Measurements from ENCODE around the gene TIE1. TPM values are rescaled to one million over a fixed set of nuclear protein-coding genes. Genes with fewer than 3 reads are reported as not detected.

TIE1 gene
- total and polyA plus RNA-seq, 11 donors, result 19.2 to 65.1 (median 28.4) TPM

- WGBS, 4 donors, result 0 to 1% (median 1%) methylated on average over 17 to 33 of the region's 33 CpGs
- intact Hi-C loops (cut with DNase I), result loop anchor here in 5 of 10 donors (1.0 to 5.0 kb wide), 4 partner anchors 9 to 121 kb away; partner anchors contain the start of gene ELOVL1 (in 1 of the 5)
- Histone ChIP-seq H3K27me3 (no peaks in the 10 kb centered on the region), H3K36me3 (peaks cover 0 to 29% (median 24%) of the 10 kb centered on the region in 9 donors), H3K27ac (peak overlapping the region; percentile 85 to 98 (median 94)), H3K4me1 (peaks cover 0 to 21% (median 11%) of the 10 kb centered on the region in 12 donors), H3K9me3 (no peaks in the 10 kb centered on the region), H3K4me3 (peak overlapping the region; percentile 38 to 92 (median 70))
- DNase-seq (no peak), ATAC-seq (peak in 3 of 4 donors; percentile 43 to 58 (median 51))
- TF ChIP-seq POLR2A (IDR thresholded peaks at IDR 0.05) (peak in 1 of 2 donors; percentile 59), CTCF (IDR thresholded peaks at IDR 0.05) (peak in 8 of 12 donors; percentile 17 to 50 (median 36))
Observed at GRCh38 chr1:43358121-43358745, 57.5 kb downstream of the TIE1 start.

- H3K27me3 ChIP-seq, result no peaks in the 10 kb centered on the region
- ATAC-seq (peak; percentile 98 to 100 (median 99)), DNase-seq (peak; percentile 98 to 99 (median 99))
- peaks cover 0 to 21% (median 11%) of the 10 kb centered on the region in 12 donors for H3K4me1 ChIP-seq
- peak within 1 kb of the TSS; percentile 85 to 98 (median 94) for H3K27ac ChIP-seq
- intact Hi-C loops (cut with DNase I), result loop anchor here in 5 of 10 donors (1.0 to 5.0 kb wide), 4 partner anchors 9 to 122 kb away; partner anchors contain the start of gene ELOVL1 (in 1 of the 5)
- 2 to 3% (median 3%) methylated on average over 44 to 59 of the region's 59 CpGs for WGBS, 4 donors
- H3K36me3 ChIP-seq, result peaks cover under 1 to 36% (median 32%) of the 10 kb centered on the region in 9 donors
- peak within 1 kb of the TSS; percentile 38 to 92 (median 70) for H3K4me3 ChIP-seq
- TF ChIP-seq POLR2A (IDR thresholded peaks at IDR 0.05), result no peak
- H3K9me3 ChIP-seq, result no peaks in the 10 kb centered on the region
Observed at GRCh38 chr1:43358746-43359693, 58.2 kb downstream of the TIE1 start, which contains the start of gene CDC20. Gene CDC20, plus strand, starts transcription at chr1:43358981. Its CDS starts 235 bp downstream, at chr1:43359216.

- WGBS, 4 donors, result 30 to 40% (median 32%) methylated on average over 11 of the region's 11 CpGs
- no peak overlapping the region for H3K27ac ChIP-seq
- ATAC-seq, result no peak
- H3K27me3 ChIP-seq, result no peaks in the 10 kb centered on the region
- no peak for DNase-seq
- peak overlapping the region in 1 of 12 donors; percentile 71 for H3K4me3 ChIP-seq
- TF ChIP-seq POLR2A (IDR thresholded peaks at IDR 0.05) (no peak), CTCF (IDR thresholded peaks at IDR 0.05) (no peak)
- peaks cover 3 to 43% (median 39%) of the 10 kb centered on the region in 9 donors for H3K36me3 ChIP-seq
- H3K9me3 ChIP-seq, result no peaks in the 10 kb centered on the region
- intact Hi-C loops (cut with DNase I), result loop anchor here in 4 of 10 donors (2.0 to 5.0 kb wide), 2 partner anchors 121 to 122 kb away; no protein-coding TSS in a partner anchor
- peaks cover 0 to 21% (median 11%) of the 10 kb centered on the region in 12 donors for H3K4me1 ChIP-seq
Observed at GRCh38 chr1:43359696-43360095, 58.9 kb downstream of the TIE1 start.

GRCh38 chr1:43360616-43361015, 59.8 kb downstream of the TIE1 start:
- Histone ChIP-seq H3K27me3 (no peaks in the 10 kb centered on the region), H3K9me3 (no peaks in the 10 kb centered on the region), H3K27ac (no peak overlapping the region), H3K36me3 (peaks cover 3 to 52% (median 47%) of the 10 kb centered on the region in 9 donors), H3K4me3 (peak overlapping the region in 1 of 12 donors; percentile 71), H3K4me1 (peaks cover 0 to 22% (median 13%) of the 10 kb centered on the region in 12 donors)
- TF ChIP-seq POLR2A (IDR thresholded peaks at IDR 0.05) (no peak), CTCF (IDR thresholded peaks at IDR 0.05) (no peak)
- DNase-seq (no peak), ATAC-seq (no peak)
- WGBS, 4 donors, result 61 to 70% (median 66%) methylated on average over 2 to 4 of the region's 4 CpGs
- intact Hi-C loops (cut with DNase I), result no loop called here
